Body of pancreas (tissue), 4 donors: Measurements from ENCODE around the gene SEMA3D.

ENCODE experiments used
- POLR2A ChIP-seq, 3 donors: fragments of 450-650 bp; IDR thresholded peaks; one replicate each; pipeline ENCODE4 v1.6.1; 2016; ENCODE audit warnings: antibody characterized with exemption in 3 of 3, mild to moderate bottlenecking in 2 of 3
- TF ChIP-seq, protein P1 (sequence below), 7 experiments: fragments of 450-650 bp in 4 of 7; fragments of 200-600 bp in 3 of 7; sonication (generic) in 3 of 7; IDR thresholded peaks; one replicate each; pipeline ENCODE4 v1.5.1; 2016 to 2019; ENCODE audit warnings: antibody characterized with exemption in 7 of 7

- TF ChIP-seq, protein P1, sequence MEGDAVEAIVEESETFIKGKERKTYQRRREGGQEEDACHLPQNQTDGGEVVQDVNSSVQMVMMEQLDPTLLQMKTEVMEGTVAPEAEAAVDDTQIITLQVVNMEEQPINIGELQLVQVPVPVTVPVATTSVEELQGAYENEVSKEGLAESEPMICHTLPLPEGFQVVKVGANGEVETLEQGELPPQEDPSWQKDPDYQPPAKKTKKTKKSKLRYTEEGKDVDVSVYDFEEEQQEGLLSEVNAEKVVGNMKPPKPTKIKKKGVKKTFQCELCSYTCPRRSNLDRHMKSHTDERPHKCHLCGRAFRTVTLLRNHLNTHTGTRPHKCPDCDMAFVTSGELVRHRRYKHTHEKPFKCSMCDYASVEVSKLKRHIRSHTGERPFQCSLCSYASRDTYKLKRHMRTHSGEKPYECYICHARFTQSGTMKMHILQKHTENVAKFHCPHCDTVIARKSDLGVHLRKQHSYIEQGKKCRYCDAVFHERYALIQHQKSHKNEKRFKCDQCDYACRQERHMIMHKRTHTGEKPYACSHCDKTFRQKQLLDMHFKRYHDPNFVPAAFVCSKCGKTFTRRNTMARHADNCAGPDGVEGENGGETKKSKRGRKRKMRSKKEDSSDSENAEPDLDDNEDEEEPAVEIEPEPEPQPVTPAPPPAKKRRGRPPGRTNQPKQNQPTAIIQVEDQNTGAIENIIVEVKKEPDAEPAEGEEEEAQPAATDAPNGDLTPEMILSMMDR (IDR thresholded peaks at IDR 0.05) = peak; percentile 41 to 82 (median 61)
- no peak for TF ChIP-seq POLR2A (IDR thresholded peaks at IDR 0.05)
Observed at GRCh38 chr7:85023066-85023712, 163.7 kb downstream of the SEMA3D start.
